ENCODE measurements around the gene GFY.

Gene GFY

DNA sequence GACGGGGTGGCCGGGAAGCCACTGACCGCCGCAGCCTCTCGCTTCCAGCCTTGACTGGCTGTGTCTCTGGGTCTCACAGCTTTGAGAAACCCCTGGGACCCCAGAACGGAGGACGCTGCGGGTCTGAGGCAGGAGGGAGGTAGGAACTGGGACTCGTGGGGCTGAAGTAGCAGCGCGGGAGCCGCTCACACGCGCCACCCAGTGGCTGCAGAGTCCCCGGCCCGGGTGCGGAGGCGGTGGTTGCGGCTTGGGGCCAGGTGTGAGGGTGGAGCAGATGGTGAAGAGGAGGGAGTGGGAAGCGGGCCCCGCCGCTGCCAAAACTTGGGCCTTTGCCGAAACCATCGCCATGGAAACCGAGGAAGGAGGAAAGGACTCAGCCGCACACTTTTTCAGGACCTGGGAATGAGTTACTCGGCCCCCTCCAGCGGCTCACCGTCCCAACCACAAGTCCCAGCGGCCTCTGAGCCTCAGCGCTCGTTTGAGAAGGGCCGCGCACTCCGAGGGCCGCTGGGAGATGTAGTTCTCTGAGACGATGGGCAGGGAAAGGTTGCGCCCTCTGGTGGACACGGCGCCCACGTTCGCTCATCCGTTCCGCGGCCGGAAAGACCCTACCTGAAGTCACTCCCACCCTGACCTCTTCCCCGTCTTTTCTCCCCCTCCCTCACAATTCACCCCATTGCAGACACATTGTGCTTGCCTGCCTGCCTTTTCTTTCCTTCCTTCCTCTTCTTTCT is 18.3 kb downstream of the GFY start (continued):
- TF ChIP-seq ZNF549 (tag by site-specific recombination; IDR thresholded peaks at IDR 0.05): no peak
- 0 out of 2 replicates have a peak, but pooled peaks have one; percentile 37 for TF ChIP-seq ZBTB1 (tag by site-specific recombination; IDR thresholded peaks at IDR 0.05)
- no peak for TF ChIP-seq ZNF121 (tag by site-specific recombination; IDR thresholded peaks at IDR 0.05)
- TF ChIP-seq ZBTB48 (tag by site-specific recombination; IDR thresholded peaks at IDR 0.05): 0 out of 2 replicates have a peak, but pooled peaks have one; percentile 19
- TF ChIP-seq ZNF175 (tag by site-specific recombination; IDR thresholded peaks at IDR 0.05): no peak
- TF ChIP-seq, protein P1, sequence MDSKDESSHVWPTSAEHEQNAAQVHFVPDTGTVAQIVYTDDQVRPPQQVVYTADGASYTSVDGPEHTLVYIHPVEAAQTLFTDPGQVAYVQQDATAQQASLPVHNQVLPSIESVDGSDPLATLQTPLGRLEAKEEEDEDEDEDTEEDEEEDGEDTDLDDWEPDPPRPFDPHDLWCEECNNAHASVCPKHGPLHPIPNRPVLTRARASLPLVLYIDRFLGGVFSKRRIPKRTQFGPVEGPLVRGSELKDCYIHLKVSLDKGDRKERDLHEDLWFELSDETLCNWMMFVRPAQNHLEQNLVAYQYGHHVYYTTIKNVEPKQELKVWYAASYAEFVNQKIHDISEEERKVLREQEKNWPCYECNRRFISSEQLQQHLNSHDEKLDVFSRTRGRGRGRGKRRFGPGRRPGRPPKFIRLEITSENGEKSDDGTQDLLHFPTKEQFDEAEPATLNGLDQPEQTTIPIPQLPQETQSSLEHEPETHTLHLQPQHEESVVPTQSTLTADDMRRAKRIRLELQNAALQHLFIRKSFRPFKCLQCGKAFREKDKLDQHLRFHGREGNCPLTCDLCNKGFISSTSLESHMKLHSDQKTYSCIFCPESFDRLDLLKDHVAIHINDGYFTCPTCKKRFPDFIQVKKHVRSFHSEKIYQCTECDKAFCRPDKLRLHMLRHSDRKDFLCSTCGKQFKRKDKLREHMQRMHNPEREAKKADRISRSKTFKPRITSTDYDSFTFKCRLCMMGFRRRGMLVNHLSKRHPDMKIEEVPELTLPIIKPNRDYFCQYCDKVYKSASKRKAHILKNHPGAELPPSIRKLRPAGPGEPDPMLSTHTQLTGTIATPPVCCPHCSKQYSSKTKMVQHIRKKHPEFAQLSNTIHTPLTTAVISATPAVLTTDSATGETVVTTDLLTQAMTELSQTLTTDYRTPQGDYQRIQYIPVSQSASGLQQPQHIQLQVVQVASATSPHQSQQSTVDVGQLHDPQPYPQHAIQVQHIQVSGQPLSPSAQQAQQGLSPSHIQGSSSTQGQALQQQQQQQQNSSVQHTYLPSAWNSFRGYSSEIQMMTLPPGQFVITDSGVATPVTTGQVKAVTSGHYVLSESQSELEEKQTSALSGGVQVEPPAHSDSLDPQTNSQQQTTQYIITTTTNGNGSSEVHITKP (tag by site-specific recombination; IDR thresholded peaks at IDR 0.05): peak; percentile 85
- peak; percentile 7; the same call in 1 of the 2 replicates for TF ChIP-seq ZNF221 (tag by site-specific recombination; IDR thresholded peaks at IDR 0.05; ENCODE audit: borderline replicate concordance)
- no peak for TF ChIP-seq SALL2 (tag by site-specific recombination; IDR thresholded peaks at IDR 0.05; ENCODE audit: borderline replicate concordance)
- no peak for TF ChIP-seq ZNF580 (tag by site-specific recombination; IDR thresholded peaks at IDR 0.05)
- TF ChIP-seq ZNF341 (tag by site-specific recombination; IDR thresholded peaks at IDR 0.05; ENCODE audit: low read depth): peak; percentile 70
- TF ChIP-seq ZNF239 (tag by site-specific recombination; IDR thresholded peaks at IDR 0.05): no peak
- TF ChIP-seq ZNF660 (tag by site-specific recombination; IDR thresholded peaks at IDR 0.05): peak; percentile 54
- TF ChIP-seq HOXA7 (CRISPR knock-in tag; IDR thresholded peaks at IDR 0.05; ENCODE audit: borderline replicate concordance): no peak
- no peak for TF ChIP-seq ZNF830 (tag by site-specific recombination; IDR thresholded peaks at IDR 0.05; ENCODE audit: low read depth)
- TF ChIP-seq ZNF426 (tag by site-specific recombination; IDR thresholded peaks at IDR 0.05): no peak
- peak; percentile 95 for TF ChIP-seq ZBTB17 (tag by site-specific recombination; IDR thresholded peaks at IDR 0.05)
- TF ChIP-seq ZNF658 (tag by site-specific recombination; IDR thresholded peaks at IDR 0.05): no peak
- no peak for TF ChIP-seq BCL6B (tag by site-specific recombination; IDR thresholded peaks at IDR 0.05)
- TF ChIP-seq ZNF324 (tag by site-specific recombination; IDR thresholded peaks at IDR 0.05): peak; percentile 81
- TF ChIP-seq ZNF335 (tag by site-specific recombination; conservative IDR thresholded peaks at IDR 0.05): peak; percentile 96
- no peak for TF ChIP-seq ZNF514 (tag by site-specific recombination; IDR thresholded peaks at IDR 0.05)
- peak; percentile 75 for TF ChIP-seq ZNF792 (tag by site-specific recombination; IDR thresholded peaks at IDR 0.05)
- no peak for TF ChIP-seq FEZF1 (tag by site-specific recombination; IDR thresholded peaks at IDR 0.05)
- no peak for TF ChIP-seq ZNF114 (tag by site-specific recombination; IDR thresholded peaks at IDR 0.05)
- TF ChIP-seq SP3 (tag by site-specific recombination; IDR thresholded peaks at IDR 0.05): peak; percentile 88
- TF ChIP-seq AEBP2 (tag by site-specific recombination; IDR thresholded peaks at IDR 0.05; ENCODE audit: borderline replicate concordance): no peak
- peak; percentile 52; the same call in 1 of the 2 replicates for TF ChIP-seq OSR2 (tag by site-specific recombination; IDR thresholded peaks at IDR 0.05)
- TF ChIP-seq SP7 (tag by site-specific recombination; IDR thresholded peaks at IDR 0.05): peak; percentile 81
- no peak for TF ChIP-seq ZNF521 (tag by site-specific recombination; IDR thresholded peaks at IDR 0.05)
- no peak for TF ChIP-seq ZNF701 (tag by site-specific recombination; IDR thresholded peaks at IDR 0.05)
- TF ChIP-seq MZF1 (tag by site-specific recombination; IDR thresholded peaks at IDR 0.05; ENCODE audit: borderline replicate concordance): 0 out of 2 replicates have a peak, but pooled peaks have one; percentile 22
- TF ChIP-seq, protein P2, sequence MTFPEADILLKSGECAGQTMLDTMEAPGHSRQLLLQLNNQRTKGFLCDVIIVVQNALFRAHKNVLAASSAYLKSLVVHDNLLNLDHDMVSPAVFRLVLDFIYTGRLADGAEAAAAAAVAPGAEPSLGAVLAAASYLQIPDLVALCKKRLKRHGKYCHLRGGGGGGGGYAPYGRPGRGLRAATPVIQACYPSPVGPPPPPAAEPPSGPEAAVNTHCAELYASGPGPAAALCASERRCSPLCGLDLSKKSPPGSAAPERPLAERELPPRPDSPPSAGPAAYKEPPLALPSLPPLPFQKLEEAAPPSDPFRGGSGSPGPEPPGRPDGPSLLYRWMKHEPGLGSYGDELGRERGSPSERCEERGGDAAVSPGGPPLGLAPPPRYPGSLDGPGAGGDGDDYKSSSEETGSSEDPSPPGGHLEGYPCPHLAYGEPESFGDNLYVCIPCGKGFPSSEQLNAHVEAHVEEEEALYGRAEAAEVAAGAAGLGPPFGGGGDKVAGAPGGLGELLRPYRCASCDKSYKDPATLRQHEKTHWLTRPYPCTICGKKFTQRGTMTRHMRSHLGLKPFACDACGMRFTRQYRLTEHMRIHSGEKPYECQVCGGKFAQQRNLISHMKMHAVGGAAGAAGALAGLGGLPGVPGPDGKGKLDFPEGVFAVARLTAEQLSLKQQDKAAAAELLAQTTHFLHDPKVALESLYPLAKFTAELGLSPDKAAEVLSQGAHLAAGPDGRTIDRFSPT (tag by site-specific recombination; IDR thresholded peaks at IDR 0.05): no peak
- TF ChIP-seq ZNF548 (tag by site-specific recombination; IDR thresholded peaks at IDR 0.05): peak; percentile 50; the same call in 1 of the 2 replicates
